SIG-M5 (cell line): ENCODE measurements around the gene ZNF438.

Source experiments
- DNase-seq: peaks from one replicate; lab custom pipeline; 2025; lab: John Stamatoyannopoulos, UW

Gene ZNF438

DNA sequence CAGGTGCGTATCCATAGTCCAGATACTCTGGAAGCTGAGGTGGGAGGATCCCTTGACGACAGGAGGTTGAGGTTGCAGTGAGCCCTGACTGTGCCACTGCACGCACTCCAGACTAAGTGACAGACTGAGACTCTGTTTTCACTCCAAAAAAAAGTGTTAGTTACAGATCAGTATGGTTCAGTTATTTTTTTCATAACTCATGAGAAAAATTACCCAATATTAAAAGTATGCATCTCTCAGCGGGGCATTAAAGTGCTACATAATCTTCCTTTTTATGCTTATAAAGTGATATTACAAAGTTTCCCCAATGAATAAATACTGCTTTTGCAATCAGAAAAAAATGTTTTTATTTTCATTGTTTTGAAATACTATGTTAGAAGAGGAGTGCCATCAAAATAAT is 147.9 kb downstream of the ZNF438 start:
- no peak for DNase-seq

DNA sequence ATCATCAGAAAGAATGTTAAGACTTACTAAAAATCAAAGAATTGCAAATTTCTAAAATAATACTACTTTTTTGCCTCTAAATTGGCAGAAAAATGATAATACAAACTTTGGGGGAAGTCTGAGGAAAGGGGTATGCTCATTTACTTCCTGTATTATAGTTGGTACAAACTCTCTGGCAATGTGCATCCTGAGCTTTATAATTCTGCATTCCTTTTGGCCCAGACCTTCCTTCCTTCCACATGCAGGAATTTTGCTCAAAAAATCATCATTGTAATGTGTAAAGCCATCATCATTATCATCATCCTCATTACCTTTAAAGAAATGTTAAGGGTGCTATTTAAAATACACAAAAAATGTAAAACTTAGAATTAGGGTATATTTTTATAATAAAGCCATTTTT is 148.5 kb downstream of the ZNF438 start:
- no peak for DNase-seq

DNA sequence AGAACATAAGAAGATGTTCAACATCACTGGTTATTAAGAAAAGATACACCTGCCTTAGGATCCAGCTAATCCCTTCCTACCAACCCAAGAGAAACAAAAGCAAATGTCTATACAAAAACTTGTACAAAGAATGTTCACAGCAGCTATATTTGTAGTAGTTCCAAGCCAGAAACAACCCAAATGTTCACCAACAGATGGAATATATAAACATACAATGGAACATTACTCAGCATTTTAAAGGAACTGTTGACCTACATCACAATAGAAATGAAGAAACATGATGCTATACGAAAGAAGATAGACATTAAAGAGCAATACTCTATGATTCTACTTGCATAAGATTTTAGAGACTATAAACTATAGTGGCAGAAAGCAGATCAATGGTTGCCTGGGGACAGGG is 149.4 kb downstream of the ZNF438 start:
- DNase-seq: no peak

DNA sequence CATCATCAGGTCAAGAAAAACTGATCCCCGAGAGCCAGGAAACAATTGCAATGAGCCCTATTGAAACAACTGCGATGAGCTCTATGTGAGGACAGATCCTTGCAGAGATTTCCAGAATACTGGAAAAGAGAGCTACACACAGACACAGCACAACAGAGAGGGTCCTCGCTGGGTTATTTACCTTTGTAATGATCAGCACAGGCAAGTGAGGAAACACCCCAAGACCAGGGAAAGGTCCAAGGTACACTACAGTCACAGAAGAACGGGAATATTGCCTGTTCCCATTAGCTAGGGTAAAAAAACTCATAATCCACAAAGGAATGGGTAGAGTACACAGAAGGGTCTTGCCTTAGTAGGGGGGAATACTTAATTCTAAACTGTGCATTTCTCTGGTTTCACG is 152.7 kb downstream of the ZNF438 start:
- no peak for DNase-seq

DNA sequence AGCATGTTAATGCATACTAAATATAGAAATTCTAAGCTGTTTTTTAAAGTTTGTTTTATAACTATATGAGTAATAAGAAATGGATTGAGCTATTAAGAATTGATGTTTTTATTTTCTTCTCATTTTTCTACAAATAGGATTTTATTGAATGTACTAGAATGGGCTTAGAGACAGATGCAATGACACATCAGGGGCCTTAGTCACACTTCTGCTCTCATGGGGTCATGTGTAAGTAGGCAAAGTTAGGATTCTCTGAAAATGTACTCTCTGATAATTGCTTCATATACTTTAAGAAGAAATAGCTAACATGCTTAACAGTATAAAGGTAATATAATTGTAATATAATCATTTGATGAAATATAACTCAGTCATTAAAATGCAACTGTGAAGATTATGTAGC is 154.6 kb downstream of the ZNF438 start:
- no peak for DNase-seq

DNA sequence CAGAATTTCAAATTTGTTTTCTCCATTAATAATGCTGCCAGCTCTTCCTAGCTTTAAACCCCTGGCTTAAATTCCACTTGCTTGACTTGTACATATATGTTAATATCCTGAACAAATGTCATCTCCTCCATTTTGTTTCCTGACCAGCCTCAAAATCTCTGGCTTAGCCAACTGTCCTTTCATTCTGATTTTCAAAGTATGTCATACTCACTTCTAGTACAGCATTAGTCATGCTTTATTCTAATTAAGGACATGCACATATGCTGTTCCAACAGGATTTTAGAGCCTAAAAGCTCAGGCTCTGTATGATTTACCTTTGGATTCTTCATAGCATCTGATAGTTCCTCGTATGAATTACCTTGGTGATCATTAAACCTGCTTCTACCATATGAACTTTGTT is 158.3 kb downstream of the ZNF438 start:
- no peak for DNase-seq

DNA sequence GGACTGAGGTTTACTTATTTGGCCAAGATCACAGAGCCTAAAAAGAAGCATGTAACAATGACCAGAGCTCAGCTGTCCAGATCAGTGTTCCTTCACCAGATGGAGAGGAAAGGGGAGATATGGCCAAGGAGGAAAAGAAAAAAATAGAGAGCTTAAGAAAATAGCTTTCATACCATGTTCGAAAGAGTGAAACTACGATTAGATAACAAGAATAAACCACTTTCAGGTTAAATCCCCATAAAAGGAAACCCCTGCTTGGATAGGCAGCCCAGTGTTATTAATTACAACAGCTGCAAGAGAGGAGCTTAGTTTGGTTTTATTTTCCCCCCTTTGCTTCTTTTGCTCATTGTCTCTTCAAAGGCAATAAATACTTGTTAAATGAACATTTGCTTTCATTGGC is 160.8 kb downstream of the ZNF438 start:
- no peak for DNase-seq

DNA sequence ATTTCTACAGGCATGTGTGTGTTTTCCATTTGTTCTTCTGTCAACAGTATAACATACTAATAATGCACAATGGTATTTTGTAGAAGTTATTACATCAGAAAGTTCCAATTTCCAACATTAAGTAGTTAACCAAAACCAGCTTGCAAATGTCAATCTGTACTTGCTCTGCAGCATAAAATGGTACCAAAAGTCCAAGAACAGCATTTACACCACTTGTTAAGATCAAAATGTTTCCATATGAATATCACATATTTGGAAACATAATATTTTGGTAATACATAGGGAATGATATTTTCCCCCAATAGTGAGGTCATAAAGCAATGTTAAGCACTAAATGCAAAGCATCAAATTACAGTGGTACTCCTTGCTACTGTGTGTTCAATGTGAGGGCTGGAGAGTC is 162.1 kb downstream of the ZNF438 start:
- DNase-seq: no peak

DNA sequence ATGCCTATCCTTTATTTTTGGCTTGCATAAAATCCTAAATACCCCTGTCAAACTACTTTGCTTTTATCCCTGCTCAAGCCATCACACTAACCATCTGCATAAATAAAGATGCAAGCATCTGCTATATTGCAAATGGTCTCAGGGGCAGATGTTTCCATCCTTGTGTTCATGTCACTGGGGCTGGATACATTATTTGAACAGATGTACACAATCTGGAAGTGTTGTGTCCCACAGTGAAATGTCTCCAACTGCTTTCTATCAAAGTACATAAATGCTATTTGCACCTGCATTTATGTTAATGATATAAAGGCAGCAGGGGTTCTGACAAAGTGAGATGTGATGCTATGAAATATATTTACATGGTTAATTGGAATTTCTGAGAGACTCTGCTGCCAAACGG is 163.1 kb downstream of the ZNF438 start:
- DNase-seq: no peak

DNA sequence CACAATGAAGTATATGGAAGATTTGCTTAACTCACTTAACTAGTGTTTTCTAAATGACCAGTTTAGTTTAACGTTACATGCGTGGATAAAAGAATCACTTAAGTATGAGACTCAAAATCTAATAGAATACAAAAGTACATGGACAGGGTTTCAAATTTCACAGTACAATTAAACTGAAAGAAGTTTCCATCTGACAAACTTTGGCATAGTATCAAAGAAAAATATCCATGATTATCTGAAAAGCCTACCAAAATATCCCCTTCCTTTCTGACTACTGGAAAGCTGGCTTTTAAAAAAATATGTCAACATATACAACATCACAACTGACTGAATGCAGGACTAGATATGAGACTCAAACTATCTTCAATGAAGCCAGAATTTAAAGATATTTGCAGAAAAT is 164.8 kb downstream of the ZNF438 start:
- DNase-seq: no peak

DNA sequence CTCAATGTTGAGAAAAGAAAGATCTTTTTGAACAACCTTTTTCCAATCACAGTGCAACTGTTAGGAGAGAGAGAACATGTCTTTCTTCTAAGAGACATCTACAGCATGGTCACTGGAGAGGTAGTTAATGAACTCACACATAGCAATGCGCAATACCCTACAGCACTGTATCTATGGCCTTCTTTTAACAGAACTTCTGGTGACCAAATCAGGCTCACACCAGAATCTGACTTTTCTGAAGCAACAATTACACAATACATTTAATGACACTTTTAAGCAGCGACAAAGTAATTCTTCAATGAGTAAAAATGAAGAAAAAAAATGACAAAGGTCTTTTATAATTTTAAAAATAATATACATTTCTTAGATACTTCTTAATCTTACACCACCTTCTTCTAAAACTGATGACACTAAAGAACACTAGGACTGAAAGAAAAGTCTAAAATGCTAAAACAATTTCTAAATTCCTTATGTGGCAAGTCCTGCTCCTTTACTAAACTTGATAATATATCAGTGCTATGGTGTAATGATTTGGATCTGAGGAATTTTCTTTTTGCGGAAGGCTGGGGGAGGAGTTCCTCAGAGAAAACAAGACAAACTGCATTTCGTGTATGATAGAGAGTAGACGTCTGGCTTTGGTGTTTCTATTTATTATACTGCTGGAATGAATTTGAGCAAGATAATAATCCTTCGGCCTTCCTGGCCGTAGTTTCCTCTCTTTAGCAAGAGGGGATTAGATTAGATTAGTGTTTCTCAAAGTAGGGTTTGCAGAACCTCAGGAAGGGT is 166.3 kb downstream of the ZNF438 start:
- peak; percentile 61 for DNase-seq

DNA sequence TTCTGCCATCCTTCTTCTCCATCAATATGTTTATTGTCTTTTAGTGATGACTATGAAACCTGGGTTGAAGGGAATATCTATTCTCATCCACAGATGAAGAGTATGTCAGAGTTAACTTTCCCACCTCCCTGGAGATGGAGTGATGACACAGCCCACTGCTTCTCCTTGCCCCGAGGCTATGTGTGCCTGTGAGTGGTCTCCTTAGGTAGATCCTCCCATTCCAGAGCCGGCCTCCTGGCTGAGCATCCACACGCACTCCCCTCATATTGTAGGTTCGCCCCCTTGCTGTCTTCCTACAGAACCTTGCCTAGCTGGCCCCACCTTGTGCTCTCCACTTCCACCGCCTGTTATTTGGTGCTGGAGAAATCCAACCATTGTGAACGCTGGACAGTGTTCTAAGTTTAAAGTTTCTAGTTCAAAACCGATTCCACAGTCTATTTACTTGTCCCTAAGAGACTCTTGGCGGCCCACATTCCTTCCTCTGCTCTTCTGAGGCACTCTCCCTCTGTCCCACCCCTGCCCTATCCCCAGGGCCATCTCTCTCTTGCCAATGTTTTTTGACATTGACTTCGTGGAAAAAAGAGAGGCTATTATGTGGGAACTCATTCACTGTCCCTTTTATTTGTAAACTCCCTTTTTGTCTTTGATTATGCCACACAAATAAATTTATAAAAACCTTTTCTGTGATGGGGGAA is 168.0 kb downstream of the ZNF438 start:
- DNase-seq: no peak

DNA sequence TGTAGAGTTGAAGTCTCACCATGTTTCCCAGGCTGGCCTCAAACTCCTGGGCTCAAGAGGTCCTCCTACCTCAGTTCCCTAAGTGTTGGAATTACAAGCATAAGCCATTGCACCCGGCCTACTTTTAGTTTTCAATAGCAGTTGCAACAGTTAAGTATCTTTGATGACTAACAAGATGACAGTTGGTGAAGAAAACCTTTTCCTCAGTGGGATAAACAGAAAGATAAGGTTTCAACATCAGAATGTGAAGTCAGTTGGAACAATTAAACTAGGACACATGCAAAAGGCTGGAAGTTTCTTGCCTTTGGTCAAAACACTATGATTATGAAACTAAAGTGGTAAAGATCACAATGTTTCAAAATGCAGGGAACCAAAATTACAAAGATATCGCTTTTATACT is 169.2 kb downstream of the ZNF438 start:
- peak; percentile 61 for DNase-seq

DNA sequence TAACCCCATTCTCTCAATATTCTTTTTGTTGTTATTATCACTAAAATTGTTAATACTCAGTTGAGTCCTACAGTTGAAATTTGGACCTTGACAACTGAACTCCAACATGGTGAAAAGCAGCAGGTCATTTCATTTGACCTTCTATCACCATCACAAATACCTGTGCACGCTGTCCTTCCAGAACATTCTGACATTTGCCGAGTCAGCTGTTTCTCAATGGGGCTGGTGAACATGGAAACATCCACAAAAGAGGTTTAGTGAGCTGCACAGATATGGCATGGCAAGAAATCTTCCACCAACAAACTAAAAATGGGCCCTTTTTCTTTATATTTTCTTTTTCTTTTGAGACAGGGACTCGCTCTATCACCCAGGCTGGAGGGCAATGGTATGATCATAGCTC is 169.7 kb downstream of the ZNF438 start:
- DNase-seq: no peak

DNA sequence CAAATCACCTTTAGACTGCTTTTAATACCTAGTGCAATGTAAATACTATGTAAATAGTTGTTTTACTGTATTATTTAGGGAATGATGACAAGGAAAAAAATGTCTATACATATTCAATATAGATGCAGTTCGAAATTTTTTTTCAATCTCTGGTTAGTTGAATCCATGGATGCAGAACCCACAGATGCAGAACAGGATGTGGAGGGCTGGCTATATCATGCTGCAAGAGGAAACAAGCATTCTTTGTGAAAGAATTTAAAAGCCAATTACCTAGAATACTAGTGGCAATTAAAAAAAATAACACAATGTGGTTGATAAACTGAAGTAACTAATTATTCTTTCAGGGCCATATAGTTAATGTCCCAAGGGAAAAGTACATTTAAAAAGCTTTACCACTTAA is 170.4 kb downstream of the ZNF438 start:
- DNase-seq: no peak

DNA sequence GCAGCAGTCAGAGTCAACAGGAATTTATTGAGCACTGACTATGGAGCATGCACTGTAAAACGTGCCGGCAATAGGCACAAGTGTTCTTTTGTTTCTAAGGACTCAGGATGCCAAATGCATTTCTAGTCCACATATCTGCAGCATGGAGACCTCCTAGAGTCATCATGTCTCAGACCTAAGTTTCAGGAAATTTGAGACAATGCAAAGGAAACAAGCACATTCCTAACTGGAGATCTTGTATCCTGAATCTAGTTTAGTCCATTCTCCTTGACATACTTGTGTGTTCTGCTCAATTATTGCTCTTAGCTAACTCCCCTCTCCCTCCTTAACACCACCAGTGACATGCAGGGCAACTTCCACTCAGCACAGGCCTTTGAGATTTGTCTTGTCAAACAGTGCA is 173.2 kb downstream of the ZNF438 start:
- no peak for DNase-seq

DNA sequence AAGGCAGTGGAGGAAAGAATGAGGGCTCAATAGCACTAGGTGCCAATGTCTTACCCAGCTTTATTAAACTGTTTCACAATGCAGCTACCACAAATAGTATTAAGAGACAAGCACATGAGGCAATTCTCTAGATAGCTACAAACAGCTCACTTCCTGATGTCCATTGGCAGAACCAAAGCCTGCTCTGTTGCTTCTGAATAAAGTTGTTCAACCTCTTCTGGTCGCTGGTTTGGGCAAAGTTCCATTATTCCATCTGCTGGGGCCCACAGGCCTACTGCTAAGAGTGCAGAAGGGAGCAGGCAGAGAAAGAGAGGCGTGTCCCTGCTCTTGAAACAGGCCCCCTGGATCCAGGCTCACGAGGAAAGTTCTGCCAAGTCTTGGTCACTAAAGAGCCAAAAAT is 173.9 kb downstream of the ZNF438 start:
- peak; percentile 72 for DNase-seq

DNA sequence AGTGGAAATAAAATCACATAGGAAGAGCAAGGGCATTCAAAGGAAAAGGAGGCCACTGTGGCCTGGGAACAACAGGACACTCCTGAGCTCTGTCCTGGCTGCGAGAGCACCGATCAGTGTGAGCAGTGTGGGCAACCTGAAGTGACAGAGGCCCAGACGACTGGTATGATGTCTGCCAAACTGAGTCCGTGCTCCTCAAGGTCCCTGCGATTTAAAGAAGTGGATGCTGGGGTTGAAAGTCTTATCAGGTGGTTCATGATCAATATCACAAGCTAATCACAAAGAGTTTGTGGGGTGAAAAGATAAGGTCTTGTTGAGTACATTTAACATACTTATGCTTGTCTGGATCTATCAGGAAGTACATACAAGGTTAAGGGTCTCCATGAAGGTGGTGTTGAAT is 176.5 kb downstream of the ZNF438 start:
- DNase-seq: no peak

DNA sequence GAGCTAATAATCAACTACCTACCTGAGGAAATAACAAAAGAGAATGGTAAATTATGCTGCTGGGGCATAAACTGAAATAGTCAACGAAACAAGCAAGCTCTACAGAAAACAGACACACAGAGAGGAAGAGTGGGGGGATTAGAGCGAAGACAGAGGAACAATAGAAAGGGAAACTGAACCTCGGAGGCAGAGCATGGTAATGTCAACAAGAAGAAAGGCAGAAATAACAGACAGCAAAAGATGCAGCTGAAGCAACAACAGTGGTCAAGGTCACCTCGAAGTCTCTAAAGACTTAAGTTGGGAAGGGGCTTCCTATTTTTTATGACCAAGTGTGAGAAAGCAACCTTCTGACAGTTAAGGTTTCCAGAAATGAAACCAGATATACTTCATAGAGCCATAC is 177.0 kb downstream of the ZNF438 start:
- no peak for DNase-seq

DNA sequence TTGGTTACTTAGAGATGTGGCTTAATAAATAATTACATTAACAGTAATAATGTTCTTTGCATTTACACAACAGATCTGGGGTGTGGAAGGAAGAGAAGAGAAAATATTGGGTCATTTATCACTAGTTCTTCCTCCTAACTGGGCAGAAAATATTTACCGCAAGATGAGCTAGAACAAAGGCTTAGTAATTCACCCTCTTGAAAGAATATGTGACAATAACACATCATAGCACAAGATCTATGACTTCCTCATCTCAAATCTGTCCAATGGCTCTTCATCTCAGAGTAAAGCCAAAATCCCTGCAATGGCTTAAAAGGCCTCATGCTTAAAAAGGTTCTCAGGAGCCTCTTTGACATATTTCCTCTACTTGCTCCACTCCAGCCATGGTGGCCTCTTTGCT is 178.6 kb downstream of the ZNF438 start:
- DNase-seq: no peak

DNA sequence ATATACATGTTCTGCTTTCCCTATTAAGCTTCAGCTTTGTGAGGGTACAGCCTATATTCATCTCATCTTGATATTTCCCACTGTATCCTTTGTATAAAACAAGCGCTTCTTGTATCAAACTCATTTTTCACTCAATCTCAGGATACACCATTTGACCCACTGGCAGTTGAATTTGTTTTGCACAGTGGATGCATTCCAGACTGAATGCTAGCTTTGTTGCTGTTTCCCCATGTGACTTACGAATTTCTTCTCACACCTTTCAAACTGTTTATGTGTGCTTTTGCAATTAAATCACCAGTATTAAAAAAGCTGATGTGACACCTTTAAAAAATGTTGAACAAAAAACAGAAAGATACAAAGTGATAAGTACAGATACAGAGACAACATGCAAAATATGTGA is 180.9 kb downstream of the ZNF438 start:
- DNase-seq: no peak

DNA sequence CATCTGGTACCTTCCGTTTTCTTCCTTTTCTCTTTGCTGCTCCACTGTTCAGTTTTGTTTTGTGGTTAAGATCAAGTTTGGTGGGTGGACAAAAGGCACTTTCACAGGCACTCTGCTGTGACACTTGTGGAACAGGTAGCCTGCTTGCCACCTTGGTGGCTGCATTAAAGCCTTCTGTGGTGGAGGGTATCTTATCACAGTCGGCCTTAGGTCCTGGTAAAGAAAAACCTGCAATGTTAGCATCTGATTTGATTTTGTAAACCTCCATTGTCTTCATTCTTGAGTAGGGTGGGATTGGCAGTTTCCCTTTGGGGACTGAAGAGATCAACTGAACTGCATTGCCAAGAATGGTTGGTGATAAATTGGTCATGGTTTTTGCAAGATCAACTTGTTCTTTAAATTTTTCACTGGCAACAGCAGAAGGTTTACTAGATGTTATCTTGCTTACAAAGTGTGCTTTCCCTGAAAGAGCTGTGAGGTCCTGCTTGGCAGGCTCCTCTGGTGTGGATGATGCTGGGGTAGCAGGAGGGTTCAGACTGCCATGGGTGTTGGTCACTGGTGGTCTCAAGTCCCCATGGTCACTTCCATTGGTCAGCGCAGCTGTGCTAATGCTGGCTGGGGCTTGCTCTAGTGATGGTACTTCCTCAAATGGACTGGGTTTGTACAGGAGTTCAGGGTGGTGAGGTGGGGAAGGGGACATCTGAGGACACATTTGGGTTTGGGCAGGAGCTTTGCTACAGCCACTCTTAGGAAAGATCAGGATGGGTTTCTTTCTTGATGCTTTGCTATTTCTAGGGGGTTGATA is 182.2 kb downstream of the ZNF438 start:
- no peak for DNase-seq

DNA sequence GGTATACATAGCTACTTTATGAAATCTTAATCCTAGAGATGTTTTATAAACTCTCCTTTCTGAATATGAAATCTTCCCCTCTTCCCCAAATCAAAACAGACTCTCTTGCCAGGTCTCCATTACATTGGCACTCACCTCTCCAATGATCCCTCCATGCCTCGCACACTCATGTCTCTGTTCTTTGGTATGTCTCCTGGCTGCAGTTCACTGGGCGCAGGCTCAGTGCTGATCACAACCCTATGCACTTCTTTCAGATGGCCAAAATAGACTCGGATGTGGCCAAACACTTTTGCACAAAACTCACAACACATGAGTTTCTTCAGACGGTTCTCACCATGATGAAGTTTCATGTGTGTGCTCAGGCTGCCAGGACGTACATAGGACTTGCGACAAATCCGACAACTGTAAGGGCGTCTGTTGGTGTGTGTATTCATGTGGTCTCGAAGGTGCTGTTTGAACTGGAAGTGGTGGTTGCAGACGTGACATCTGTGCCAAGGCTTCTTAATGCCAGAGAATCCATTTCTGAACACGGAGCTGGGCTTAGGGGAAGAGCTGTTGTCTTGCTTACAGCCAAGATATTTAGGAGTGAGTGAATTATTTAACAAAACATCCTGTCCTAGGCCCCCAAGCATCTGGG is 183.2 kb downstream of the ZNF438 start:
- DNase-seq: no peak
